Astrocyte (in vitro differentiated cells and primary cell): ENCODE results near the gene SRRM1.

Experiments used
- EZH2 ChIP-seq: IDR thresholded peaks from 2 replicates; pipeline ENCODE4 v1.6.1; 2012; ENCODE audit warnings: mild to moderate bottlenecking, low read length, inconsistent platforms; ENCODE audit not compliant: insufficient read depth
- TF ChIP-seq, protein P1 (sequence below): IDR thresholded peaks from 2 replicates; pipeline ENCODE4 v1.5.1; 2011; ENCODE audit warnings: low read depth, mild to moderate bottlenecking, inconsistent platforms, low read length, moderate library complexity; ENCODE audit not compliant: insufficient read depth

DNA sequence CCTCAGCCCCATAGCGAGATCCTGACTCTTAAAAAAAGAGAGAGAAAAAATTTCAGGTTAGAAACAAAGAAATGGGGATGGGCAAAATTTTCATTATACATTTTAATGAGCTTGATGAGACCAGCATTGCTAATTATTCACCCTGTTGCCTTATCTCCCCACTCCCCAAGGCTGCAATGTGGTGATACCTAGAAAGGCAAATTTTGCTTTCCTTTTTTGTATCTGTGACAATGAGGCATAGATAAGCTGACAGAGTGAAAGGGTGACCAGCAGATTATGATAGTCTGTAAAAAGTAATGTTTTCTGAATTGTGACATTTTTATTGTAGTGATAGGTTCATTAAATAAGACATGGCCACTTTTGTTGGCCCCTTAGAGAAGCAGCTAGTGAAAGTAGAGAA, 12.9 kb downstream of the SRRM1 start:
- TF ChIP-seq, protein P1, sequence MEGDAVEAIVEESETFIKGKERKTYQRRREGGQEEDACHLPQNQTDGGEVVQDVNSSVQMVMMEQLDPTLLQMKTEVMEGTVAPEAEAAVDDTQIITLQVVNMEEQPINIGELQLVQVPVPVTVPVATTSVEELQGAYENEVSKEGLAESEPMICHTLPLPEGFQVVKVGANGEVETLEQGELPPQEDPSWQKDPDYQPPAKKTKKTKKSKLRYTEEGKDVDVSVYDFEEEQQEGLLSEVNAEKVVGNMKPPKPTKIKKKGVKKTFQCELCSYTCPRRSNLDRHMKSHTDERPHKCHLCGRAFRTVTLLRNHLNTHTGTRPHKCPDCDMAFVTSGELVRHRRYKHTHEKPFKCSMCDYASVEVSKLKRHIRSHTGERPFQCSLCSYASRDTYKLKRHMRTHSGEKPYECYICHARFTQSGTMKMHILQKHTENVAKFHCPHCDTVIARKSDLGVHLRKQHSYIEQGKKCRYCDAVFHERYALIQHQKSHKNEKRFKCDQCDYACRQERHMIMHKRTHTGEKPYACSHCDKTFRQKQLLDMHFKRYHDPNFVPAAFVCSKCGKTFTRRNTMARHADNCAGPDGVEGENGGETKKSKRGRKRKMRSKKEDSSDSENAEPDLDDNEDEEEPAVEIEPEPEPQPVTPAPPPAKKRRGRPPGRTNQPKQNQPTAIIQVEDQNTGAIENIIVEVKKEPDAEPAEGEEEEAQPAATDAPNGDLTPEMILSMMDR, result no peak
- no peak for TF ChIP-seq EZH2
